K562 (cell line): ENCODE results near the gene PPP1R9B. TPM values are rescaled to one million over a fixed set of nuclear protein-coding genes. Genes with fewer than 3 reads are reported as not detected.
A peak's percentile ranks its signal among the peaks of the same experiment; 100 is the strongest.

ENCODE experiments used
- ATAC-seq: fragments of 200-7000 bp; cut with Tn5 transposase; 3 replicates; pipeline ENCODE4 v1.9.1; 2020; ENCODE audit warnings: moderate library complexity
- BruUV-seq: library from RNA; stranded (reverse); fragments of 400-500 nt; replicated peaks from 2 replicates; lab custom pipeline; 2021; lab: Mats Ljungman, UMichigan
- CTCF ChIA-PET: fragments of 300-600 bp; formaldehyde crosslinking; extraction: SDS; loops from one replicate; lab custom pipeline; 2021; ENCODE audit warnings: low intra/inter-chr PET ratio; lab: Yijun Ruan, JAX
- POLR2A ChIA-PET: fragments of 300-600, 350-650 bp; sonication (Branson Sonifier 250); formaldehyde crosslinking; extraction: SDS; loops from one replicate; lab custom pipeline; 2021; ENCODE audit warnings: antibody characterized with exemption, inconsistent platforms; lab: Yijun Ruan, JAX
- DNase-seq, 4 experiments: peaks; one replicate each; pipeline versions ENCODE4 v3.0.0 to v3.0.0-alpha.2; 2011 to 2018; ENCODE audit warnings: low spot score in 3 of 4, mixed read lengths in 3 of 4; ENCODE audit errors: extremely low read depth in 1 of 4
- FAIRE-seq: peaks from 2 replicates; lab custom pipeline; 2011; peaks lifted over from hg19 to GRCh38; lab: Jason Lieb, UNC
- H2AFZ ChIP-seq: 2 replicates; pipeline ENCODE4 v1.6.0; 2011; ENCODE audit warnings: low read depth, low read length, control low read depth, inconsistent platforms
- H3K27ac ChIP-seq: fragments of 200-600 bp; 3 replicates; pipeline ENCODE4 v1.8.0; 2011; ENCODE audit warnings: low read depth, mild to moderate bottlenecking, control low read depth, inconsistent platforms, low read length, moderate library complexity, mixed read lengths; ENCODE audit errors: extremely low read depth
- H3K27me3 ChIP-seq, 2 experiments: fragments of 300-600 bp in 1 of 2; 2 replicates in 1 of 2; 3 replicates in 1 of 2; pipeline versions ENCODE4 v1.6.0 to v1.8.0; 2011; ENCODE audit warnings: inconsistent platforms in 2 of 2, low read length in 2 of 2, mild to moderate bottlenecking in 1 of 2, mixed read lengths in 1 of 2, moderate library complexity in 1 of 2; ENCODE audit not compliant: control insufficient read depth in 2 of 2, insufficient read depth in 2 of 2
- H3K36me3 ChIP-seq: fragments of 300-600 bp; 3 replicates; pipeline ENCODE4 v1.8.0; 2011; ENCODE audit warnings: mild to moderate bottlenecking, low read length, inconsistent platforms; ENCODE audit not compliant: control insufficient read depth, insufficient read depth
- H3K4me1 ChIP-seq, 2 experiments: fragments of 200-600 bp in 1 of 2; replicated peaks in 1 of 2; 2 replicates in 1 of 2; 3 replicates in 1 of 2; pipeline versions ENCODE4 v1.5.1 to v1.8.0; 2011; ENCODE audit warnings: inconsistent platforms in 2 of 2, low read length in 2 of 2, mild to moderate bottlenecking in 1 of 2, mixed read lengths in 1 of 2, moderate library complexity in 1 of 2; ENCODE audit not compliant: control insufficient read depth in 2 of 2, insufficient read depth in 2 of 2
- H3K4me2 ChIP-seq: 2 replicates; pipeline ENCODE4 v1.6.1; 2011; ENCODE audit warnings: low read length, control low read depth, inconsistent platforms, mixed read lengths; ENCODE audit not compliant: insufficient read depth
- H3K4me3 ChIP-seq: fragments of 200-600 bp; sonication (generic), shearing (Covaris generic); 2 replicates; pipeline ENCODE4 v1.5.1; 2016; ENCODE audit warnings: control low read depth, inconsistent platforms
- H3K79me2 ChIP-seq: fragments of 200-600 bp; 3 replicates; pipeline ENCODE4 v1.8.0; 2011; ENCODE audit warnings: low read length, inconsistent platforms; ENCODE audit not compliant: control insufficient read depth, insufficient read depth
- H3K9ac ChIP-seq, 2 experiments: 2 replicates each; pipeline versions ENCODE4 v1.6.0 to v1.6.1; 2011; ENCODE audit warnings: low read depth in 2 of 2, low read length in 2 of 2, control low read depth in 1 of 2, inconsistent platforms in 1 of 2, mild to moderate bottlenecking in 1 of 2, mixed read lengths in 1 of 2; ENCODE audit not compliant: insufficient read depth in 1 of 2
- H3K9me1 ChIP-seq: one replicate; pipeline ENCODE4 v1.6.0; 2011; ENCODE audit warnings: inconsistent platforms, mild to moderate bottlenecking, low read length, moderate library complexity; ENCODE audit not compliant: control insufficient read depth, insufficient read depth
- H3K9me3 ChIP-seq: replicated peaks from 2 replicates; pipeline ENCODE4 v1.5.1; 2011; ENCODE audit warnings: low read depth, low read length, inconsistent platforms; ENCODE audit not compliant: control insufficient read depth, insufficient read depth
- H4K20me1 ChIP-seq: replicated peaks from 2 replicates; pipeline ENCODE4 v1.6.1; 2011; ENCODE audit warnings: low read length, inconsistent platforms, mixed read lengths; ENCODE audit not compliant: control insufficient read depth, insufficient read depth
- DPF2 ChIP-seq: fragments of 450-650 bp; IDR thresholded peaks from 2 replicates; pipeline ENCODE4 v1.6.1; 2016
- MAZ ChIP-seq, 2 experiments: fragments of 450-650 bp in 1 of 2; sonication (generic) in 1 of 2; formaldehyde crosslinking; IDR thresholded peaks in 1 of 2; conservative IDR thresholded peaks in 1 of 2; 2 replicates each; pipeline versions ENCODE4 v1.4.0 to v1.5.0; 2020; ENCODE audit warnings: mild to moderate bottlenecking in 1 of 2, missing genetic modification reagents in 1 of 2
- MBD2 ChIP-seq: sonication (generic); IDR thresholded peaks from 2 replicates; pipeline ENCODE4 v1.6.1; 2016; ENCODE audit warnings: low read depth, borderline replicate concordance
- MECOM ChIP-seq: fragments of 250-450 bp; sonication (Bioruptor Pico); IDR thresholded peaks from 2 replicates; pipeline ENCODE4 v1.8.0; 2022; ENCODE audit warnings: inconsistent platforms
- MTA3 ChIP-seq: fragments of 450-650 bp; formaldehyde crosslinking; IDR thresholded peaks from 2 replicates; pipeline ENCODE4 v1.6.1; 2017; ENCODE audit warnings: mild to moderate bottlenecking, borderline replicate concordance
- TCF7 ChIP-seq: sonication (generic); IDR thresholded peaks from 2 replicates; pipeline ENCODE4 v1.6.1; 2016; ENCODE audit warnings: antibody characterized with exemption, borderline replicate concordance
- ZBTB7A ChIP-seq: IDR thresholded peaks from 2 replicates; pipeline ENCODE4 v1.6.1; 2011; ENCODE audit warnings: low read depth, mild to moderate bottlenecking, low read length, moderate library complexity, borderline replicate concordance; ENCODE audit not compliant: control insufficient read depth
- ZNF347 ChIP-seq: fragments of 450-650 bp; formaldehyde crosslinking; IDR thresholded peaks from 2 replicates; pipeline ENCODE4 v1.4.0; 2020; ENCODE audit warnings: low read depth, mild to moderate bottlenecking, moderate library complexity
- ZNF717 ChIP-seq: fragments of 250-450 bp; sonication (Bioruptor Pico); IDR thresholded peaks from 2 replicates; pipeline ENCODE4 v1.5.0; 2021
- ZNF780A ChIP-seq: fragments of 250-450 bp; sonication (Bioruptor Pico); IDR thresholded peaks from 2 replicates; pipeline ENCODE4 v1.5.0; 2021; ENCODE audit warnings: mild to moderate bottlenecking
- WGBS: fragments of 100-300 bp; shearing (Covaris generic); methylation state at CpG from one replicate; pipeline ENCODE4 v1.1.6; 2016; ENCODE audit warnings: low coverage, mixed read lengths; ENCODE audit not compliant: insufficient coverage; ENCODE audit errors: missing lambda C conversion rate; 5-methylcytosine and 5-hydroxymethylcytosine counted together
- in situ Hi-C: fragments of 300-500 bp; cut with MboI; formaldehyde crosslinking; loops from 4 replicates; pipeline ENCODE4 v1.15.0; 2018; ENCODE audit warnings: inconsistent platforms, mixed read lengths
- intact Hi-C: fragments of 100-400 bp; cut with micrococcal nuclease; formaldehyde crosslinking; loops from 2 replicates; pipeline ENCODE4 v1.14.2; 2022
- polyA plus RNA-seq, 8 experiments: library from polyadenylated mRNA; depleted of rRNA in 4 of 8; stranded (reverse) in 5 of 8; unstranded in 3 of 8; fragments of >200 nt; fragmentation: Nextera tagmentation in 2 of 8; fragmentation: Illumina TruSeq in 1 of 8; extraction: Ambion mirVana in 2 of 8; extraction: Trizol in 1 of 8; gene quantifications; 2 replicates each; pipeline versions ENCODE4 v1.2.1 to v1.2.3, GENCODE V29; 2011 to 2014; ENCODE audit warnings: inconsistent platforms in 1 of 8, missing spikeins in 1 of 8
- total RNA-seq, 7 experiments: library from RNA; depleted of rRNA in 6 of 7; stranded (reverse); fragments of >200 nt in 6 of 7; fragmentation: Illumina TruSeq in 2 of 7; extraction: Trizol in 2 of 7; gene quantifications; 2 replicates each; pipeline versions ENCODE4 v1.2.1 to v1.2.3, GENCODE V29; 2011 to 2021; ENCODE audit warnings: low replicate concordance in 1 of 7
- TF ChIP-seq, protein P1 (sequence below), 2 experiments: IDR thresholded peaks in 1 of 2; conservative IDR thresholded peaks in 1 of 2; 2 replicates each; pipeline ENCODE4 v1.6.1; 2016; ENCODE audit warnings: low read depth in 2 of 2, mild to moderate bottlenecking in 1 of 2, missing compliant biosample characterization in 1 of 2, missing genetic modification characterization in 1 of 2, moderate library complexity in 1 of 2
- TF ChIP-seq, protein P2 (sequence below): sonication (generic); formaldehyde crosslinking; IDR thresholded peaks from 2 replicates; pipeline ENCODE4 v1.8.0; 2022; ENCODE audit warnings: mild to moderate bottlenecking, low read depth, missing genetic modification reagents

PPP1R9B gene
- total and polyA plus RNA-seq, 9 of the 15 experiments (the other 6 are each of a cell fraction or from before 2014, with no cell fraction given) = 0.10 to 63.5 (median 24.7) TPM

DNA sequence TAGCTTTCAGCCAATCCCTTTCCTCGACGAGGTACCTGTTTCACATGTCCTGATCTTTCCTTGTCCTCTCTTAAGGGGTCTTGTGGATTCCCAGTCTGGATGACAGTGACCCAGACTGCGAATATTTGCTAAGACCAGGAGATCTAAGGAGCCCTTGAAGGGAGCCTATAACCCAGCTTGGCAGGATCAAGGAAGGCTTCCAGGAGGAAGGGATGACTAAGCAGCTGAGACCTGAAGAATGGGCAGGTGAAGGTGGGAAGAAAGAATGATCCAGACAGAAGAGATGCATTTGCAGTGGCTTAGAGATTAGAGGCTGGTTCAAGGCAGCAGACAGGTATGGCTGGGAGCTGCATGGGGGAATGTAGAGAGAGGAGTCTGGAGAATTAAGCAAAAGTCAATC lies 57.2 kb downstream of the PPP1R9B start:
- Histone ChIP-seq H2AFZ (no peak overlapping the region), H3K4me3 (no peak overlapping the region), H3K79me2 (no peaks in the 10 kb centered on the region), H4K20me1 (peaks cover 13% of the 10 kb centered on the region; the same call in 1 of the 2 replicates), H3K4me2 (no peak overlapping the region), H3K4me1 (peaks cover 3 to 16% of the 10 kb centered on the region in 2 experiments; a peak in 3 of 5 replicates), H3K27me3 (peaks cover 7 to 38% of the 10 kb centered on the region in 2 experiments; a peak in 4 of 5 replicates), H3K9me3 (no peaks in the 10 kb centered on the region), H3K9me1 (no peaks in the 10 kb centered on the region), H3K36me3 (no peaks in the 10 kb centered on the region), H3K9ac (no peak overlapping the region), H3K27ac (no peak overlapping the region)
- ChIA-PET CTCF (interaction anchor here (0.6 to 1.6 kb wide), 3 partner anchors 68 to 397 kb away, joined by 3 to 6 read pairs (median 3); no protein-coding TSS in a partner anchor), POLR2A (interaction anchor here (0.6 kb wide), 1 partner anchor 34 kb away, joined by 3 read pairs; no protein-coding TSS in a partner anchor)
- 2% methylated on average over 3 of the region's 3 CpGs for WGBS
- no peak for DNase-seq
- no TSS peak for BruUV-seq
- no peak for ATAC-seq
- in situ Hi-C loops = no loop called here
- peak; percentile 29 for FAIRE-seq
- intact Hi-C loops = no loop called here
- TF ChIP-seq ZNF717 (no peak), ZBTB7A (no peak), ZNF780A (CRISPR knock-in tag) (no peak), TCF7 (no peak), MTA3 (no peak), DPF2 (no peak), MAZ (CRISPR knock-in tag; conservative IDR thresholded peaks at IDR 0.05 in 1 of 2, IDR thresholded peaks at IDR 0.05 in 1 of 2) (no peak), MBD2 (no peak), MECOM (no peak), ZNF347 (no peak)
- TF ChIP-seq, protein P1, sequence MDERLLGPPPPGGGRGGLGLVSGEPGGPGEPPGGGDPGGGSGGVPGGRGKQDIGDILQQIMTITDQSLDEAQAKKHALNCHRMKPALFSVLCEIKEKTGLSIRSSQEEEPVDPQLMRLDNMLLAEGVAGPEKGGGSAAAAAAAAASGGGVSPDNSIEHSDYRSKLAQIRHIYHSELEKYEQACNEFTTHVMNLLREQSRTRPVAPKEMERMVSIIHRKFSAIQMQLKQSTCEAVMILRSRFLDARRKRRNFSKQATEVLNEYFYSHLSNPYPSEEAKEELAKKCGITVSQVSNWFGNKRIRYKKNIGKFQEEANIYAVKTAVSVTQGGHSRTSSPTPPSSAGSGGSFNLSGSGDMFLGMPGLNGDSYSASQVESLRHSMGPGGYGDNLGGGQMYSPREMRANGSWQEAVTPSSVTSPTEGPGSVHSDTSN (CRISPR knock-in tag; IDR thresholded peaks at IDR 0.05; ENCODE audit: low read depth) = no peak
- TF ChIP-seq, protein P1 (tag; conservative IDR thresholded peaks at IDR 0.05; ENCODE audit: low read depth) = no peak
- TF ChIP-seq, protein P2, sequence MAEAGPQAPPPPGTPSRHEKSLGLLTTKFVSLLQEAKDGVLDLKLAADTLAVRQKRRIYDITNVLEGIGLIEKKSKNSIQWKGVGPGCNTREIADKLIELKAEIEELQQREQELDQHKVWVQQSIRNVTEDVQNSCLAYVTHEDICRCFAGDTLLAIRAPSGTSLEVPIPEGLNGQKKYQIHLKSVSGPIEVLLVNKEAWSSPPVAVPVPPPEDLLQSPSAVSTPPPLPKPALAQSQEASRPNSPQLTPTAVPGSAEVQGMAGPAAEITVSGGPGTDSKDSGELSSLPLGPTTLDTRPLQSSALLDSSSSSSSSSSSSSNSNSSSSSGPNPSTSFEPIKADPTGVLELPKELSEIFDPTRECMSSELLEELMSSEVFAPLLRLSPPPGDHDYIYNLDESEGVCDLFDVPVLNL = no peak
- TF ChIP-seq, all 486 proteins: peak for 0
